Activated CD8-positive, alpha-beta memory T cell treated with anti-CD3 and anti-CD28 coated beads for 24 hours (primary cell): ENCODE results near the gene BAG5.
A peak's percentile ranks its signal among the peaks of the same experiment; 100 is the strongest.
"Not testable (repeated sequence)": the region's sequence is repeated elsewhere in the genome, so short reads cannot be mapped to it uniquely, and the experiment has no call there.

ENCODE experiments used
- DNase-seq: peaks from one replicate; pipeline ENCODE4 v3.0.0-alpha.2; 2020

Gene BAG5

GRCh38 chr14:103521951-103522563 lies 40.4 kb downstream of the BAG5 start:
- peak; percentile 64 for DNase-seq

- no peak for DNase-seq
These were observed 41.0 kb downstream of the BAG5 start for GRCh38 chr14:103521438-103521950.

DNA sequence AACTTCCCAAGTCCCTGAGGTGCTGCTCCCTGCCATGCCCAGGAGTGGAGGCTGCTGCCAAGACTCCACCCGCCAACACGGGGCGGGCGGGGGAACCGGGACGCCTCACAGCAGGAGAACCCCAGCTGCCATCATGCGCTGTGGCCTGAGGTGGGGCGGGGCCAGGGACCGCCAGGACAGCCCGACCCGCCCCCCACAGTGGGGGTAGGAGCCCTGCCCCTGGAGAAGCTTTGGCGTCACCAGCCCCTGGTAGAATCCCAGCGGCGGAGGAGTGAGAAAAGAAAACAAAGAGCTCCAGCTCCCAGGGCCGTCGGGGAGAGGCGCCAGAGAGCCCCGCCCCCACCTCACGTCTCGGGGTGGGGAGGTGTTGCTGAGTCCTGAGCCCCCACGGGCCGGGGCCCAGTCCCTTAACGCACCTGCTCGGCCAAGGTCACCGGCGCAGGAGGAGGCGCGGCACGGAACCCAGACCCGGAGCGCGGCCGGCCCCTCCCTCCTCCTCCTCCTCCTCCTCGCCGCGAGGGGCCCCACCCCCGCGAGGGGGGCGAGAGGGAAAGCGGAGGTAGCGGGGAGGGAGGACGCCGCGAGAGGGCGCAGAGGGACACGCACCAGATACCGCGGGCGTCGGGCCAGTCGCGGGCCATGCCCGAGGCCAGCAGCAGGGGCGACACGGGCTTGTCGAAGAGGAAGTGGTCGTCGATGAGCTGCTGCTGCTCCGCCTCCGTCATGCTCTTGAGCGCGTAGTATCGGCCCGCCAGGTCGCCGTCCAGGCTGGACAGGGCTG lies 41.6 kb downstream of the BAG5 start:
- DNase-seq = peak; percentile 80

GRCh38 chr14:103520269-103520656 lies 42.2 kb downstream of the BAG5 start:
- no peak for DNase-seq

DNA sequence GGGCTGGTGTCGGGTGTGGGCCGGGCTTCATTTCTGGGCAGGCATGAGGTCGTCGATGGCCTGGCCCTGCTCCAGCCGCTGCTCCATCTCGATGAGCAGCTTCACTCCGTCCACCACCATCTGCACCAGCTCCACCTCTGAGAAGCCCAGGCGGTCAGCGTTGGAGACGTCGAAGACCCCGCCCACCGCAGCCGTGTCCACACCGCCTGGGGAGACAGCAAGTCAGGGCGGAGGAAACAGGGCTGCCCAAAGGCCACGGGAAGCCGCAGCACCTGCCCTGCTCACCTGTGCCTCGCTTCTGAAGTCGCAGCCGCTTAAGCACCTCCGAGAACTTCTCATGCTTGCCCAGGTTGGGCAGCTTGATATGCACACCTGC lies 42.6 kb downstream of the BAG5 start:
- no peak for DNase-seq

- no peak for DNase-seq
These were observed 43.2 kb downstream of the BAG5 start for GRCh38 chr14:103519043-103519836.

DNA sequence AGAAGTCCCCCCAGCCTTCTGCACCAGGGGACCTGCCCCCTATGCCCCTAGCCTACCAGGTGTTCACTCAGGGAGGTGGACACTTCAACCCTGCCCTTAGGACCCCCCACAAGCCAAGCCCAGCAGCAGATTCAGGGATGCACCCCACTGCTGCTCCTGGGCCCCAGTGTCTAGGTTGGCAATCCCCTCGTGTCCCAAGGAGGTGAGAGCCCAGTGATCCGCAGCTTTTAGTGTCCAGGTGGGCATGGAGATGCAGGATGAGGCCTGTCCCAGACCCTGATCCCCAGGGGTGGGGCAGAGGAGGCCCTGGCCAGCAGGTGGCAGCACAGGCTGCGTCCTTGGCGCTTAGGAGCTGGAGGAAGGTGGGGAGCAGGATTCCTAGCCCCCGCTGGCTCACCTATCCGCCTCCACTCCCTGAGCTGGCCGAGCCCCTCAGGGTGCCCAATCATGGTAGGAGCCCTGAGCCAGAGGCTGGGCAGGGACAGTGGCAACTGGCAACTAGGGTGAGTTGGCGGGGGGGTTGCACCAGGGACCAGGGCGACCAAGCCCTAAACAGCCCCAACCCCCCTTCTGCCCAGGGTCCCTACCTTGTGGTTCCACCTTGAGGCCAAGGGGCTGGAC lies 43.9 kb downstream of the BAG5 start:
- peak; percentile 87 for DNase-seq

GRCh38 chr14:103517721-103518421 lies 44.6 kb downstream of the BAG5 start:
- no peak for DNase-seq

GRCh38 chr14:103517174-103517566 lies 45.3 kb downstream of the BAG5 start:
- DNase-seq = no peak

DNA sequence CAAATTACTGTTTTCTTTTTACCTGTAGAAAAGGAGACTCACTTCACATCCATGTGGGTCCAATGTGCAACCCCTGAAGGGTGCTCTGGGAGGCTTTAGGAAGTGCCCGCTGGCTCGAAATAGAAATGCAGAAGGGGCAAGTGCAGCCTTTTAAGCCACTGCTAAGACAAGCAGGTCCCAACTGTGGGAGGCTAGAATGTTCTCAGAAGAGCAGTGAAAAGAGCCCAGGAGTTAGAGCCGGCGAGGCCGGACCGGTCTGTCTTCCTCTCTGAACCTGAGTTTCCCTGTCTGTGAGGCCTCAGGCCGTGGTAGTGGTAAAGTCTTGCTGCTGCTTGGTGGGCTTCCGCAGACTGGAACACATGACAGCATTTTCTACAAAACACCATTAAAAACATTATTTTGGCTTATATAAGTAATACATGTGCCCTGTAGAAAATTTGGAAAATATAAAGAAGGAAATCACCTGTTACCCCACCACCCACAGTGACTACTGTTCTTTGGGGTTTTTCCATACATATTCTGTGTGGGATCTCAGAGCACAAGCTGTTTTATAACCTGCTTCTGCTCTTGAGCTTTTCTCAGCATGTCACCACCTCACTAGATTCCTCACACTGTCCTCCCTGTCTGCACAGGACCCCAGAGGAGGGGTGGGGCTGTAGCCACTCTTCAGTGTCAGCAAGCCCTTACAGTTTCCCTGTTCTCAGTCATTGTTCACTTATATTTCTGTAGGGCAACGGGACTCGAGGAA lies 45.9 kb downstream of the BAG5 start:
- no peak for DNase-seq

DNA sequence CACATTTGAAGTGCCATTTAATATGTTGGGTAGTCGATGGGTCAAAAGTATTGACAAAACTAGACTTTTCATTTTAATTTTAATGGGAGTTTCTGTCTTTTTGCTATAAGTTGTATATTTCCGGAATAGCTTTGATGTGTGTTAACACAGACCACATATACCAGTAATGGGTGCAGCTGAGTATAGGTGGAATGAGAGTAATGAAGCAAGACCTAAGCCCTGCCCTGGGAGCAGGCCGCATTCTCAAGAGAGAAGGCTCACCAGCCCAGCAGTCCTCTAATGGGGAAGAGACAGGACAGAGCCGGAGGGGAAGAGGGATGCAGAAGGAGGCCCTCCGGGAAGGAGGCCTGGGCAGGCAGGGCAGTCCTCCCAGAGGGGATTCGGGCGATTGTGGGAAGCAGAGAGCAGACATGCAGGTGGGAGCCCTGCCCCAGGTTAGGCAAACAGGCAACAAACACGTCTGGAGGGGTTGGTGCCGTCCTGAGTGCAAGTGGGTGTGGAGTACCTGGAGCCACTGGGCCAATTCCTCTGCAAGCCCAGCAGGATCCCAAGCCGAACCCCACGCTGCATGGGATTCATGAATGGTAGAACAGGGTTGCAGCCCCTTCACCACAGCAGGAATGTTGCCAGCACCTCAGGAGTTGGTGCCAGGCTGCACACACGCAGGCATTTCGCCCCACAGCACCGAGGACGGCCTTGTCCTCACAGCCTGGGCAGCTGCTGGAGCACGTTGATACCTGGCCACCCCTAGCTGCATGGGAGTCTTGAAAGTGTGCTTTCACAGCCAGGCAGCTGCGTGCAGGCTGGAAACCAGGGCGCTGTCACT lies 47.6 kb downstream of the BAG5 start:
- DNase-seq = no peak

GRCh38 chr14:103512701-103513611 lies 49.5 kb downstream of the BAG5 start:
- DNase-seq = no peak

DNA sequence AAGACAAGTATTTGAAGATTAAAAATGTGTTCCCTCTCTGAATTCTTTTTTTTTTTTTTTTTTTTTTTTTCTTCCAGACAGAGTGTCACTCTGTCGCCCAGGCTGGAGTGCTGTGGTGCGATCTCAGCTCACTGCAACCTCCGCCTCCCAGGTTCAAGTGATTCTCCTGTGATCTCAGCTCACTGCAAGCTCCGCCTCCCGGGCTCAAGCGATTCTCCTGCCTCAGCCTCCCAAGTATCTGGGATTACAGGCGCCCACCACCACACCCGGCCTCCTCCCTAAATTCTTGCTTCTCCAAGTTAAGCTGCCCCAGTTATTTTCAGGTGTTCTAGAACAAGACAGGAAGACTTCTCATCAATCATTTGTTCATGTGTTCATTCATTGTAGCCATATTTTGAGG lies 50.3 kb downstream of the BAG5 start:
- not testable (repeated sequence) for DNase-seq

- DNase-seq = no peak
These were observed 51.4 kb downstream of the BAG5 start for GRCh38 chr14:103510724-103511693.

- no peak for DNase-seq
These were observed 52.4 kb downstream of the BAG5 start for GRCh38 chr14:103509864-103510723.

DNA sequence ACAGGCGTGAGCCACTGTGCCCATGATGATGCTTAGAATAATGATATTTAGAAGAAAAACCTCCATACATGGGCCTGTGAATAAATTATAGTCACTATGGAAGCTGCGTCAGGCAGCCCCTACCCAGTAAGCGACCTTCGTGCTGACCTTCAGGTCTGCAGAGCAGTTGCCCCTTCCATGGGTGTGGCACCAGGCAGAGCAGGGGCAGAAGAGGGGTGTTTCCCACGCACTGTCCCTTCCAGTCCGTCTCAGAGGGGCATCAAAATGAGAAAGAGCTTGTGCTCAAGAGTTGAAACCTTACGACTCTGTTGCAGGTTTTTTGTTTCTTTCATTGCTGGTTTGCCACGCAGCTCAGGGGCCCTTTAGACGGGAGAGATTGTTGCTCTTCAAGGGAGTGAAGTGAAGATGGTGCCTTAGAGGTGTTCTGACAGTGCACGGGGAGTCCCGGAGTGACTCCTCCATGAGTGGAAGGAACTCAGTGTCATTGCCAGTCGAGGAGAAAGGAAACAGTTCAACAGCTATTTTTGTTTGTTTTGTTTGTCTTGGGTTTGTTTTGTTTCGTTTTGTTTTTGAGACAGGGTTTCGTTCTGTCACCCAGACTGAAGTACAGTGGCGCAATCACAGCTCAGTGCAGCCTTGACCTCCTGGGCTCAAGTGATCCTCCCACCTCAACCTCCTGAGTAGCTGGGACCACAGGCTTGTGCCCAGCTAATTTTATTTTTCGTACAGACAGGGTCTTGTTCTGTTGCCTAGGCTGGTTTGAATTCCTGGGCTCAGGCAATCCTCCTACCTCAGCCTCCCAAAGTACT lies 53.7 kb downstream of the BAG5 start:
- DNase-seq = no peak

GRCh38 chr14:103507751-103508150 lies 54.7 kb downstream of the BAG5 start:
- no peak for DNase-seq
